CD8-positive, alpha-beta memory T cell (primary cell): ENCODE data around the gene NCBP1. TPM values are rescaled to one million over a fixed set of nuclear protein-coding genes. Genes with fewer than 3 reads are reported as not detected.

Experiments
- CTCF ChIA-PET: fragments of 350-600 bp; sonication (Branson Sonifier 250); formaldehyde crosslinking; loops from one replicate; lab custom pipeline; 2021; ENCODE audit warnings: antibody characterized with exemption; lab: Charles Lee
- POLR2A ChIA-PET: fragments of 350-600 bp; sonication (Branson Sonifier 250); formaldehyde crosslinking; loops from one replicate; lab custom pipeline; 2021; ENCODE audit warnings: antibody characterized with exemption; lab: Charles Lee
- DNase-seq, 5 donors: peaks; one replicate each; pipeline versions ENCODE4 v3.0.0 to v3.0.0-alpha.2; 2020 to 2022; ENCODE audit warnings: mixed read lengths in 1 of 5
- H3K27ac ChIP-seq: one replicate; pipeline ENCODE4 v1.7.0; 2013; ENCODE audit warnings: low read depth, mild to moderate bottlenecking, low read length, moderate library complexity
- H3K27me3 ChIP-seq: 2 replicates; pipeline ENCODE4 v1.7.0; 2013; ENCODE audit warnings: low read length, mild to moderate bottlenecking; ENCODE audit not compliant: insufficient read depth, poor library complexity, severe bottlenecking
- H3K36me3 ChIP-seq: 2 replicates; pipeline ENCODE4 v1.7.0; 2013; ENCODE audit warnings: mild to moderate bottlenecking, low read length, moderate library complexity; ENCODE audit not compliant: insufficient read depth
- H3K4me1 ChIP-seq: 2 replicates; pipeline ENCODE4 v1.7.0; 2013; ENCODE audit warnings: mild to moderate bottlenecking, low read length, moderate library complexity; ENCODE audit not compliant: insufficient read depth
- H3K4me3 ChIP-seq: 2 replicates; pipeline ENCODE4 v1.7.0; 2013; ENCODE audit warnings: mild to moderate bottlenecking, low read length
- H3K9me3 ChIP-seq: 2 replicates; pipeline ENCODE4 v1.7.0; 2013; ENCODE audit warnings: mild to moderate bottlenecking, low read length
- H3K27ac Mint-ChIP-seq, 8 donors: one replicate each; pipeline ENCODE4 v1.8.0; 2020 to 2021; ENCODE audit warnings: mixed read lengths in 8 of 8, mild to moderate bottlenecking in 6 of 8, inconsistent platforms in 3 of 8, moderate library complexity in 3 of 8
- H3K27me3 Mint-ChIP-seq, 2 donors: one replicate each; pipeline ENCODE4 v1.8.0; 2020 to 2021; ENCODE audit warnings: mixed read lengths in 2 of 2, mild to moderate bottlenecking in 1 of 2, moderate library complexity in 1 of 2
- H3K36me3 Mint-ChIP-seq, 3 donors: one replicate each; pipeline ENCODE4 v1.8.0; 2020 to 2021; ENCODE audit warnings: mixed read lengths in 3 of 3, inconsistent platforms in 1 of 3, mild to moderate bottlenecking in 1 of 3
- H3K4me1 Mint-ChIP-seq, 3 donors: one replicate each; pipeline ENCODE4 v1.8.0; 2020 to 2021; ENCODE audit warnings: mixed read lengths in 3 of 3, inconsistent platforms in 1 of 3, mild to moderate bottlenecking in 1 of 3
- H3K4me3 Mint-ChIP-seq, 7 donors: one replicate each; pipeline ENCODE4 v1.8.0; 2020 to 2021; ENCODE audit warnings: mixed read lengths in 7 of 7, mild to moderate bottlenecking in 6 of 7, moderate library complexity in 4 of 7, inconsistent platforms in 2 of 7
- H3K9me3 Mint-ChIP-seq, 5 donors: one replicate each; pipeline ENCODE4 v1.8.0; 2020 to 2022; ENCODE audit warnings: mixed read lengths in 5 of 5, mild to moderate bottlenecking in 3 of 5, moderate library complexity in 2 of 5, inconsistent platforms in 1 of 5
- polyA plus RNA-seq: library from polyadenylated mRNA; unstranded; fragments of 300-500 nt; fragmentation: Illumina TruSeq; gene quantifications from one replicate; pipeline ENCODE4 v1.2.3, GENCODE V29; 2021
- total RNA-seq, 2 experiments: library from RNA; stranded (reverse); gene quantifications; one replicate each; pipeline ENCODE4 v1.2.3, GENCODE V29; 2021

NCBP1 gene
- total and polyA plus RNA-seq, 3 experiments from 2014 or later = 15.4 to 49.6 (median 47.7) TPM

DNA sequence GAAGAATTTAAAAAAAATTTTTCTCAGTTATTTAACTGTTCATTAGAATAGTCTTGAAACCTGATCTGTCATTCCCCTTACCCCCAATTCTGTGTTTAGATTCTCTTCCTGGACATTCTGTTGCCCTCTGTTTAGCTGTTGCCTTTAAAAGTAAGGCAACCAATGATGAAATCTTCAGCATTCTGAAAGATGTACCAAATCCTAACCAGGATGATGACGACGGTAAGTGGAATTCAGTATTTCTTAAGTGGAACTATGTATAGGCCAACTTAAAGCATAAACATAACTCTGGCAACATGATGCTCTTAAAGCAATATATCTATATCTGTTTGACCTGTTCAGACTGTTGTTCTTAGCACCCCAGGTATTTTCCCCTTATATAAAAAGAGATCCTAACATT lies 27.2 kb downstream of the NCBP1 start:
- H3K27ac ChIP-seq = no peak overlapping the region
- Mint-ChIP-seq H3K27ac (peak overlapping the region in 2 of 8 donors; percentile 46 to 64), H3K4me3 (no peak overlapping the region), H3K4me1 (peaks cover 2 to 7% (median 4%) of the 10 kb centered on the region in 3 donors), H3K27me3 (no peaks in the 10 kb centered on the region), H3K9me3 (no peaks in the 10 kb centered on the region), H3K36me3 (peaks cover 6 to 94% (median 31%) of the 10 kb centered on the region in 3 donors)
- ChIA-PET CTCF (interaction anchor here (1.1 kb wide), 1 partner anchor 36 kb away, joined by 3 read pairs; the partner anchor contains the start of gene XPA), POLR2A (no interaction called here)
- no peaks in the 10 kb centered on the region for H3K4me1 ChIP-seq
- no peaks in the 10 kb centered on the region for H3K9me3 ChIP-seq
- no peaks in the 10 kb centered on the region for H3K27me3 ChIP-seq
- no peak overlapping the region for H3K4me3 ChIP-seq
- no peak for DNase-seq
- peaks cover 51% of the 10 kb centered on the region for H3K36me3 ChIP-seq

DNA sequence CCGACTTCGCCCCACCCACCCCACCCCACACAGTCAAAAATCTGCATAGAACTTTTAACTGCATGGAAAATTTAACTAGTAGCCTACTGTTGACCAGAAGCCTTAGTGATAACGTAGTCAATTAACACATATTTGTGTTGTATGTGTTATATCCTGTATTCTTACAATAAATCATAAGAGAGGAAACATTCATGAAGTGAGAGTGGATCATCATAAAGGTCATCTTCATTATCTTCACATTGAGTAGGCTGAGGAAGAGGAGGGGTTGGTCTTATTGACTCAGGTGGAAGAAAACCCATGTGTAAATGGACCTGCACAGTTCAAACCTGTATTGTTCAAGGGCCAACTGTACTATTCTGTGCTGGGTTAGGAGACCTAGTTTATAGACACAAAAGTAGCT lies 32.1 kb downstream of the NCBP1 start:
- Histone ChIP-seq H3K27me3 (no peaks in the 10 kb centered on the region), H3K9me3 (no peaks in the 10 kb centered on the region), H3K36me3 (peaks cover 70% of the 10 kb centered on the region), H3K27ac (no peak overlapping the region), H3K4me3 (no peak overlapping the region), H3K4me1 (no peaks in the 10 kb centered on the region)
- no peak for DNase-seq
- H3K4me1 Mint-ChIP-seq = peaks cover 14 to 15% (median 14%) of the 10 kb centered on the region in 3 donors
- H3K9me3 Mint-ChIP-seq = no peaks in the 10 kb centered on the region
- peak overlapping the region in 6 of 8 donors; percentile 3 to 64 (median 38) for H3K27ac Mint-ChIP-seq
- H3K36me3 Mint-ChIP-seq = peaks cover 0 to 94% (median 29%) of the 10 kb centered on the region in 3 donors
- ChIA-PET POLR2A (no interaction called here), CTCF (no interaction called here)
- no peaks in the 10 kb centered on the region for H3K27me3 Mint-ChIP-seq
- H3K4me3 Mint-ChIP-seq = no peak overlapping the region

DNA sequence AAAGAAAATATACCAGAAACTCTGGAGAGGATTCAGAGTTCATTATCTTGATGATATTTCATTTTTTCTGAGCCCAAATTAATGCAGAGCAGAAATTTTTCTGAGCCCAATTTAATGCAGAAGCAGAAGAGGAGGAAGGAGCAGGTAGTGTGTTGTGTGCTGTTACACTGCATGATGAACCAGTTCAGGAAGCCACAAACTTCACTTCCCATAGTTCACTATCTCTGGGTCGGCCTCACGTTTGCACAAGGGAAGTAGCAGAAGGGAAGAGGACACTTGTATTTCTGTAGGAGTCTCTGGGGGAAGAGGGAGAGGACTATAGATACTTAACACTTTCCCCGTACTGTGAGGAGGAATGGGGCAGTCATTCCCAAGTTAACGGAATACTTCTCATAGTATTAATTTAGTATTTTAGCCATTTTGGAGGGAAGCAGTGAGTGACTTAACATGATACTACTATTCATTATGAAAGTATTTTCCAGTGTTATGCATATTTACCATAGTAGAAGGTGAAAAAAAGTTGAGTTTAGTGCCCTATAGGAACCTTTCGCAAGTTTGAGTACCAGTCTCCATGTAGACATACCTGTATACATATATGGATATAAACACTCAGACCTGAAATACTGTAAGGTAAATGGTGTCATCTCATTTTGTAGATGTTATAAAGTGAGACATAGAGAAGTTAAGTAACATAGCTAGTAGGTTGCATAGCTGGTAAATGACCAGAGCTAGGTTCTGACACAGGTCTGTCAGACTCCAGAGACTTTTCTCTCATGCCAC lies 33.5 kb downstream of the NCBP1 start:
- Histone ChIP-seq H3K27ac (no peak overlapping the region), H3K36me3 (peaks cover 71% of the 10 kb centered on the region), H3K4me3 (no peak overlapping the region), H3K27me3 (no peaks in the 10 kb centered on the region), H3K4me1 (no peaks in the 10 kb centered on the region), H3K9me3 (no peaks in the 10 kb centered on the region)
- no peaks in the 10 kb centered on the region for H3K27me3 Mint-ChIP-seq
- DNase-seq = no peak
- peaks cover 0 to 95% (median 26%) of the 10 kb centered on the region in 3 donors for H3K36me3 Mint-ChIP-seq
- ChIA-PET CTCF (no interaction called here), POLR2A (no interaction called here)
- no peaks in the 10 kb centered on the region for H3K9me3 Mint-ChIP-seq
- peaks cover 14 to 15% (median 14%) of the 10 kb centered on the region in 3 donors for H3K4me1 Mint-ChIP-seq
- H3K4me3 Mint-ChIP-seq = no peak overlapping the region
- peak overlapping the region in 6 of 8 donors; percentile 8 to 81 (median 50) for H3K27ac Mint-ChIP-seq

DNA sequence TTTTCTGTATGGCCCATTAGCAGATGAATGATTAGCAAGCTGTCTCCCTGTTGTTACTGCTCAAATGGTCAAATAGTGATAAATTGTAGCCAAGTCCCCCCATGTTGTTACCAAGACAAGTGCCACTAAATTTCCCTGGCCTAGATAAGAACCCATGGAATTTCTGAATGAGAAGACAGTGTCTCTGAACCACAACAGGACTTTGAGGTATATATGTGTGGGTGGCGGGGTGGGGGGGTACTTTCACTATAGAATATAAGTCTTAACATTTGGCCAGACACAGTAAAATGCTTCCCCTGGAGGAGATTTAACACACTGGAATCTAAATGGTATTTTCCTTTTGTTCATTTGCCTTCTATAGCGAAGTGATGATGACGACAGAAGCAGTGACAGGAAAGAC lies 34.9 kb downstream of the NCBP1 start:
- H3K27ac Mint-ChIP-seq = peak overlapping the region in 4 of 8 donors; percentile 6 to 50 (median 18)
- Histone ChIP-seq H3K9me3 (no peaks in the 10 kb centered on the region), H3K4me3 (no peak overlapping the region), H3K27me3 (no peaks in the 10 kb centered on the region), H3K36me3 (peaks cover 73% of the 10 kb centered on the region), H3K27ac (no peak overlapping the region), H3K4me1 (no peaks in the 10 kb centered on the region)
- H3K4me3 Mint-ChIP-seq = no peak overlapping the region
- CTCF ChIA-PET = no interaction called here
- peaks cover 14 to 19% (median 14%) of the 10 kb centered on the region in 3 donors for H3K4me1 Mint-ChIP-seq
- no peaks in the 10 kb centered on the region for H3K27me3 Mint-ChIP-seq
- POLR2A ChIA-PET = no interaction called here
- DNase-seq = no peak
- H3K36me3 Mint-ChIP-seq = peaks cover 0 to 94% (median 24%) of the 10 kb centered on the region in 3 donors
- H3K9me3 Mint-ChIP-seq = no peaks in the 10 kb centered on the region

DNA sequence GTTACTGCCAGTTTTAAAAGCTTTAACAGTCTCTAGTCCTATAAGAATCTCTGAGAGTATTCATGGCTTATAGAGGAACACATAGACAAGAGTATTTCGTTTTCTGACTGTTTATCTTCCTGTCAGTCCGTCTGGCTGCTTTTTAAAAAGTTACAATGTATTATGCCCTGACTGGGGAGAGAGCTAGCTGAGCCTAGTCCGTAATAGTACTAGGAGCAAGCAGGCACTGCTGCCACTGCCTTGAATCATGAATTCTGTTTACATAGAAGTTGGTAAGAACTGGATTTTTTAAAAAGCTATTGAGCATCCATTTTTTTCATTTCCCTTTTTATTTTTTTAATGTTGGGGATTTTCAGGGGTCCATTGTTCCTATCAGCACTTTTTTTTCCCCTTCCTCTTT lies 37.0 kb downstream of the NCBP1 start:
- Histone ChIP-seq H3K4me1 (no peaks in the 10 kb centered on the region), H3K27ac (no peak overlapping the region), H3K36me3 (peaks cover 83% of the 10 kb centered on the region), H3K4me3 (no peak overlapping the region), H3K27me3 (no peaks in the 10 kb centered on the region), H3K9me3 (no peaks in the 10 kb centered on the region)
- no peaks in the 10 kb centered on the region for H3K9me3 Mint-ChIP-seq
- H3K27ac Mint-ChIP-seq = peak overlapping the region in 3 of 8 donors; percentile 48 to 78 (median 68)
- ChIA-PET CTCF (no interaction called here), POLR2A (interaction anchor here (0.5 kb wide), 1 partner anchor 31 kb away, joined by 5 read pairs; no protein-coding TSS in a partner anchor)
- no peaks in the 10 kb centered on the region for H3K27me3 Mint-ChIP-seq
- H3K4me1 Mint-ChIP-seq = peaks cover 13 to 16% (median 14%) of the 10 kb centered on the region in 3 donors
- peaks cover 0 to 94% (median 27%) of the 10 kb centered on the region in 3 donors for H3K36me3 Mint-ChIP-seq
- H3K4me3 Mint-ChIP-seq = no peak overlapping the region
- DNase-seq = no peak

DNA sequence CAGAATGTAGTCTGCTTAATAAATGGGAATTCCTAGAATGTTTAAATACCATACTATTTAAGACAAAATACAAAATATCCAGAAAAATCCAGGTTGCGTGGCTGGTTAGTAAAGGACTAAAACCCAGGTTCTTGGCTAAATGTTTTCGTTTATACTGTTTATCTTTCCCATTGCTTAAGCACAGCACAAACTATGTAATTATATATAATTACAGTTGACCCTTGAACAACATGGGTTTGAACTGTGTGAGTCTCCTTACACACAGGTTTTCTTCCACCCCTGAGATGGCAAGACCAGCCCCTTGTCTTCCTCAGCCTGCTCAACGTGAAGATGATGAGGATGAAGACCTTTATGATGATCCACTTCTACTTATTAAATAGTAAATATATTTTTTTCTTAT lies 38.8 kb downstream of the NCBP1 start:
- Histone ChIP-seq H3K4me3 (no peak overlapping the region), H3K9me3 (no peaks in the 10 kb centered on the region), H3K27ac (no peak overlapping the region), H3K27me3 (no peaks in the 10 kb centered on the region), H3K36me3 (peaks cover 79% of the 10 kb centered on the region), H3K4me1 (no peaks in the 10 kb centered on the region)
- no peaks in the 10 kb centered on the region for H3K9me3 Mint-ChIP-seq
- peaks cover 0 to 91% (median 21%) of the 10 kb centered on the region in 3 donors for H3K36me3 Mint-ChIP-seq
- ChIA-PET POLR2A (no interaction called here), CTCF (no interaction called here)
- no peak overlapping the region for H3K27ac Mint-ChIP-seq
- no peak for DNase-seq
- H3K4me1 Mint-ChIP-seq = peaks cover 0 to 11% (median 3%) of the 10 kb centered on the region in 3 donors
- H3K4me3 Mint-ChIP-seq = no peak overlapping the region
- H3K27me3 Mint-ChIP-seq = no peaks in the 10 kb centered on the region

DNA sequence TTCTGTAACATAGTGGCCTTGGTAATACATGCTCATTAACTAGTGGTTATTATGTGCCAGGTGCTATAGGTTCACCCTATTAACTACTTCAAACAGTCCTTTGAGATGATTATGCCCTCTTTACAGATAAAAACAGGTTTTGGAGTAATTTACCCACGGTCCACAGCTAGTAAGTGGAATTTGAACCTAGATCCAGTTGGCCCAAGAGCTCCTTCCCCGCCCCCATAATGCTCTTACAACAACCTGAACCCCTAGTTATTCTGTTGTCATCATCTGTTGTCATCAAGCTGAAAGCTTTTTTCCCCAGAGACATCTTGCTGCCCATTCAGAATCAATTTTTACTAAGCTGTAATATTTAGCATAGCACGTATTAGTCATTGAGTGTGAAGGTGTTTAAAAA lies 40.3 kb downstream of the NCBP1 start:
- Histone ChIP-seq H3K27ac (no peak overlapping the region), H3K9me3 (no peaks in the 10 kb centered on the region), H3K27me3 (no peaks in the 10 kb centered on the region), H3K4me3 (no peak overlapping the region), H3K36me3 (peaks cover 66% of the 10 kb centered on the region), H3K4me1 (no peaks in the 10 kb centered on the region)
- H3K4me1 Mint-ChIP-seq = peaks cover 1 to 18% (median 7%) of the 10 kb centered on the region in 3 donors
- H3K36me3 Mint-ChIP-seq = peaks cover 0 to 94% (median 26%) of the 10 kb centered on the region in 3 donors
- no peak for DNase-seq
- H3K9me3 Mint-ChIP-seq = no peaks in the 10 kb centered on the region
- ChIA-PET CTCF (no interaction called here), POLR2A (no interaction called here)
- no peak overlapping the region for H3K4me3 Mint-ChIP-seq
- no peaks in the 10 kb centered on the region for H3K27me3 Mint-ChIP-seq
- peak overlapping the region in 3 of 8 donors; percentile 10 to 45 (median 18) for H3K27ac Mint-ChIP-seq

DNA sequence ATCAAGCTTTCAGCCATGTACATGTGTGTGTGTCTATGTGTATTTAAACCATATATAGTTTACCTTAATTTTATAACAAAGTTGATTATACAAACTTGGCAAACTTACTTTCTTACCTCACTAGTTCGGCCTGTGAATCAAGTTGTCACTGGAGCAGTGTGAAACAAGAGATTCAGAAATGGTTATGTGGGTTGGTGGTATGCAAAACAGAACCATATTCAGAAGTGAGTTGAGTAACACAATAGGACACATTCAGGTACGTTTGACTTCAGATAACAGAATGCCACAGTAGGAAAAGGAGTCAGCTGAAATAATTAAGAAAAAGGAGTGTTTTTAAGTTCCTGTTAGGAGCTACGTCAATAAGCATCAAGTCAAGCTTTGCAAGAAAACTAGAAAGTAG lies 42.0 kb downstream of the NCBP1 start:
- no peaks in the 10 kb centered on the region for H3K4me1 ChIP-seq
- Mint-ChIP-seq H3K4me1 (peaks cover 4 to 28% (median 17%) of the 10 kb centered on the region in 3 donors), H3K36me3 (peaks cover 0 to 91% (median 22%) of the 10 kb centered on the region in 3 donors), H3K27ac (peak overlapping the region in 1 of 8 donors; percentile 73), H3K27me3 (no peaks in the 10 kb centered on the region), H3K4me3 (no peak overlapping the region), H3K9me3 (no peaks in the 10 kb centered on the region)
- H3K4me3 ChIP-seq = no peak overlapping the region
- DNase-seq = no peak
- no peaks in the 10 kb centered on the region for H3K9me3 ChIP-seq
- ChIA-PET CTCF (no interaction called here), POLR2A (interaction anchor here (0.5 kb wide), 1 partner anchor 17 kb away, joined by 5 read pairs; no protein-coding TSS in a partner anchor)
- peaks cover 53% of the 10 kb centered on the region for H3K36me3 ChIP-seq
- no peak overlapping the region for H3K27ac ChIP-seq
- no peaks in the 10 kb centered on the region for H3K27me3 ChIP-seq
